Superior temporal gyrus (tissue), 1 donor: Measurements from ENCODE around the gene COL27A1.

Source experiments
- DNase-seq: peaks from one replicate; pipeline ENCODE4 v3.0.0-alpha.2; 2016; ENCODE audit errors: extremely low spot score

The COL27A1 gene

DNA sequence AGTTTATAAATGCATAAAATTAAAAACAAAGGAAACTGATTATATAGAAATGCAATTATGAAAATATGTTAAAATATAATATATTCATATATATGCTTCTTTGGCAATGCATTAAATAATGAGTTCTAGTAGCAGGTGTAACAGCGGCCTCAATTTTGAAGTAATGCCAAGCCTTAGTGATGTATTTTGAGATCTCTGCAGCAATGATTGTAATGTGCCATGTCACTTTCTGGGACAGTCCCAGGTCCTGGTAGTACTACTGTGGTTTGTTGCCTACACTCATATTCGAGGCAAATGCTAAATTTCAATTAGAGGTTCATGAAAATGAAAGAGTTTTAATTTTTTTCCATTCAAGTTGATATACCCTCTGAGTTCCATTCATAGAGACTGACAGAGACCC is 91.7 kb downstream of the COL27A1 start:
- DNase-seq = no peak

DNA sequence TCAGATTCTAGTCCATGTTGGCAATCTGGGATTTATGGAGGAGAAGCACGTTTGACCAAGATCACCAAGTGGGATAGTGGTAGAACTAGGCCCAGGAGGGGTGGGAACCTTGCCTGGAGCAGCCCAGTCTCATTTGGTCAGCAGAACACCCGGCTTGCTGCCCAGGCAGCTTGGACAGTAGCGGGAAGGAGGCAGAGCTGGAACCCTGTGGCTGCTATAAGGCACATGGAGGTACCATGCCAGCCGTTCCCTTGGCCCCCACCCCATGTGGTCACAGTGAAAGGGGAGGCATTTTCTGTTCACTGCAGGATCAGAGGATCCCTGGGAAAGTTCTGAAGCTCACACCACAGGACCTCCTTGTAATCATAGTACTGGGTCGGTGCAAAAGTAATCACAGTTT is 92.2 kb downstream of the COL27A1 start:
- no peak for DNase-seq

- no peak for DNase-seq
Observed at GRCh38 chr9:114248299-114248707, 93.0 kb downstream of the COL27A1 start.

DNA sequence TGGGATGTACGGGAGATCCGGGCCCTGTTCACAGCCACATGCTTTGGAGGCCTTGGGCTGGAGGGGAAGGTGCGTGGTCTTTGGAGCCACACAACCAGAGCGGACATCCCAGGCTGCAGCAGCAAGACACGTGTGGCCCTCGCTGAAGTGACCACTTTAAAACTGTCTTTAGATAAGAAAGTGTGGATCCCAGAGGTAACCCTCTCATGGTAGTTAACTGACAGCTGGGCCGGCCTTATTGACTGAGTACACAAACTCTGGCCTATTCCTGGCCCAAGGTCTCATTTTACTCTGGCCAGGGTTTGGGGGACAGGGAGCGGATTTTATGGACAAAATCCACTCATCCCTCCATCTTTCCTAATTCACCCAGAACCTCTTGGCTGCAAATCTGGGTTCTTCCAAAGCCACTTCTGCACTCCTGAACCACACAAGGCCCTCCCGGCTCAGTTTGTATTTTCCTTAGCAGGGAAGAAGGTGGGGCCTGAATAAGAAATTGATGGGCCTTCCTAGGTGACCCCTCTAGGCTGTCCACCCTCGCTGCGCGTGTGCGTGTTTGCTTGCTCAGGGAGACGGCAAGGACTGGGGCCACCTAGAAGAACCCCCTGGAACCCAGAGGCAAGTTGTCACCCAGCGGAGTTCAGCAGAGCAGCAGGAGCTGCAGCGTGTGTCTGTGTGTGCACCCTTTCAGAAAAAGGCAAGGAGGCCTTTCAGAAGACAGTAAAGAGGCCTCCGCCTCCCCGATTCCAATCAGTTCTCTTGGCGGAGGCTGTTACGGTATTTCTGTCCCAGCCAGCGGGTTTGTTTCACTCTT is 94.3 kb downstream of the COL27A1 start:
- no peak for DNase-seq

- peak; percentile 87 for DNase-seq
Observed at GRCh38 chr9:114250235-114250568, 94.9 kb downstream of the COL27A1 start.

DNA sequence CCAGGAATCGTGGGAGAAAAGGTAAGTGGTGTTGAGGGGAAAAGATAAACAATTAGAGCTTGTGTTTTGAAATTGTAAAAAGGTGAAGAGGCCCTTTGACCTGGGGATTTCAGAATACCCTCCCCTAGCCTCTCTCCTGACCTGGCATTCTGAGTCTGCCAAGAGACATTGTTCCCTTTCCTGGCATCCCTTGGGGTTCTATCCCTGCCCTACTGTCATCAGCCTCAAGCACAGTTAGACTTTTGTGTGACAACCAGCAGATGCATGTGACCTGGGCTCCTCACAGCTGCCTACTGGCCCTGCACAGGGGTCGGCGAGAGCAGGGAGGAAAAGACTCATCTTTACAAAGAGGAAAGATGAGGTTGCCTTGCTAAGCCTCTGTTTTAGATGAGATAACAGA is 95.3 kb downstream of the COL27A1 start:
- DNase-seq = no peak

DNA sequence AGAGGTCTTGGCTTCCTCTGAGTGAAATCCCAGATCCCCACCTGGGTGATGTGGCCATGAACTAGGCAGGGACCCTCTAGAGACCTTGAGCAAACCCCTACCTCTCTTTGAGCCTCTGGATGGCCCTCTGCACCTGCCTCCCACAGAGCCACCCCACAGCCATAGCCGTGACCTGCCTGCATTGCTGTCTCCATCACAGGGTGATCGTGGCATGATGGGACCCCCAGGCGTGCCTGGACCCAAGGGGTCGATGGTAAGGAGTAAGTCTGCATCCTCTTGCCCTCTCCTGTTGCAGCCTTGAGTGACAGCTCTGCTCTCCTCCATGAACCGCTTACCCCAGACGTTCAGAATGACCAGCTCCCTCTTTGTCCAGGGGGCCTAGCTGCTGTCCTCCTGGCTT is 97.1 kb downstream of the COL27A1 start:
- no peak for DNase-seq

GRCh38 chr9:114256827-114257328 is 101.5 kb downstream of the COL27A1 start:
- no peak for DNase-seq

- DNase-seq = no peak
Observed at GRCh38 chr9:114258218-114258617, 102.9 kb downstream of the COL27A1 start.

DNA sequence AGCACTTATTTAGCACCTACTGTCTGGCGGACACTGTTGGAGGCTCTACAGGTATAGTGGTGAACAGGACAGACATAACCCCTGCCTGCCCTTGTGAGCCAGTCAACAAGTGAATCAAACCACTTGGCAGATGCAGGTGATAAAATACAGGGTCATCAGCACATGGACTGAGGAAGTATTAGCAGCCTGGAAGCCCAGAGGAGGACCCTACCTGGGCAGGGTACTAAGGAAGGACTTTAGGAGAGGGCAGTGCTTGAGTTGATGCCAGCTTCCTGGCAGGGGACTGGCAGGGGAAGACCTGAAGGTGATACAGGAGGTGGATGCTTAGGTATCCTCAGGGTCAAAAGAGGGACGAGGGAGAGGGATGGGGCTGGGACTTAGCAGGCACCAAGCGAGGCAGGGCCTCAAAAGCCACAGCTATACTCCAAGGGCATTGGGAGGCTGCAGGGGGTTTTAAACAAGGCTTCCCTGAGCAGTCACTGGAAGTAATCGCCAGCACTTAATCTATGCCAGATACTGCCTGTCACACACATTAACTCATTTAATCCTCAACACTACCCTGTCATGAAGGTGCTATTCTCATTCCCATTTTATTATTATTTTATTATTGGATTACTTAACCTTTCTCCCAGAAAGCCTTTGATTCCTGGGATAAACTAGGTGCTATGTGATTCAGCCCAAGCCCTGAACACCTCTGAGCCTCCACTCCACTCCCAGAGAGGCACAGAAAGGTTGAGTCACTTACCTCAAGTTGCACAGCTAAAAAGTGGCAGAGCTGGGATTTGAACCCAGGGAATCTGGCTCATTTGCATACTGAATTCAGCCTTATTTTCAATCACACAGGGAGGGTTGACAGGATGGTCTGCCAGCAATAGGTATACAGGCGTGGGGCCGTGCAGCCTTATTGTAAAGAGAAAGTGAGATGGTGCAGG is 103.8 kb downstream of the COL27A1 start:
- DNase-seq = no peak

DNA sequence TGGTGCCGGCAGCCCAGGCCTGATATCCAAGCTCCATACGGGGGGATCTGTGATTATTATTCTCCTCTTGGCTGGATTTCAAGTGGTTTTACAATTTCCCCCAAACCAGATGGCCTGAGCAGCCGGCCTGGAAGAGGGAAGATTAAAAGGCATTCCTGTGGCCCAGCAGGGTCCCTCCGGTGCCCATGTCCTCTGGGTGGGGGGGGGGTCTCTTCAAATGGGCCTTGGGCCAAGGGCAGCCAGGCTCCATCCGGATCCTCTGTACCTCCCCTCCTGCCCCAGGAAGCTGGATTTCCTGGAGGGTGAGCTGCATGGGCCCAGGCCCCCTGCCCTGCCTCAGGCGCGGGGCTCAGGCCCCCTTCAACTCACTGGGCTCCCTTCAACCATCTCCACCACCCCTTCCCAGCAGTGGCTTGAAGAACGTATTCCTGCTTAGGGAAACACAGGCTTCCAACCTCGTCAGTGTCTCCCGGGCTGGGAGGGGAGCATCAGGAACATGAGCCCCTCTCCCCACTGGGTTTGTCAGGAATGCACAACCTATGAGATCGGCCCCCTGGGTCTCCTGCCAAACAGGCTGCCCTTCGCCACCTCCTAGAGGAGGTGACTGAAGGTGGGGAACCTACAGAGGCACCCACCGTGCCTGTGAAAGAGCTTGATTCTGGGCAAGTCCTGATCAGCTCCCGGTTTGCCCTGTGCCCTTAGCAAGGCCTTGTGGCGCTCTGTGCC is 104.6 kb downstream of the COL27A1 start:
- DNase-seq = no peak

DNA sequence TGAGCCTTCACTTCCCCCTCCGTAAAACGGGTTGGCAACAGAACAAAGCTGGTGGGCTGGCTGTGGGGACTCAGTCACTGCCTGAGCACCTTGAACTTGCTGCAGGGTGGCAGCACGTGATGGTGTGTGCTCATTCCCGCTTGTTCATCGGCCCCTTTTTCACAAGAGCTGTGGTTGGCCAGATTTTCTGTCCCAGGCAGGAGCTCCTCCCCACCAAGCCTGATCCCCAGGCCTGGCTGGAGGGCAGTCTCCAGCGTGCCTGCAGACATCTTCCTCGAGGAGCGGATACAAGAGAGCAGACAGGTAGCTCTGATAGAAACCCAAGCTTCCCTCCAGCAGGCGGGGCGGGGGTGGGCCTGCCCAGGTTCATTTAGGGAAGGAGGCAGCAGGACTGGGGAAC is 105.7 kb downstream of the COL27A1 start:
- DNase-seq = no peak

DNA sequence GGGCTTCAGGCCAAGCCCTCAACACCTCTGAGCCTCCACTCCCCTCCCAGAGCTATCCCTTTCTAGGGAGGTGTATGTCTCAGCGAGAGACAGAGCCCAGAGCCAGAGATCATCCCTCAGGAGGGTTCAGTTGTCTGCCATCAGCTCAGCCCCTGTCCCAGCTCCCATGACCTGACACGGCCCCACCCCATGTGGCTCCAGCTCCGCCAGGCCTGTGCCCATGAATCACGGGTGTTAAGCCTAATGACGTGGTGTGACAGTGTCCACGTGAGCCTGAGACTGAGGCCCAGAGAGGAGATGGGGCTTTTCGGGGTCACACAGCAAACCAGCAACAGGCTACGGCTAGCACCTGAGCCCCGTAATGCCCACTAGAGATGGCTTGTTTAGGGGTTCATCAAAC is 106.7 kb downstream of the COL27A1 start:
- no peak for DNase-seq

DNA sequence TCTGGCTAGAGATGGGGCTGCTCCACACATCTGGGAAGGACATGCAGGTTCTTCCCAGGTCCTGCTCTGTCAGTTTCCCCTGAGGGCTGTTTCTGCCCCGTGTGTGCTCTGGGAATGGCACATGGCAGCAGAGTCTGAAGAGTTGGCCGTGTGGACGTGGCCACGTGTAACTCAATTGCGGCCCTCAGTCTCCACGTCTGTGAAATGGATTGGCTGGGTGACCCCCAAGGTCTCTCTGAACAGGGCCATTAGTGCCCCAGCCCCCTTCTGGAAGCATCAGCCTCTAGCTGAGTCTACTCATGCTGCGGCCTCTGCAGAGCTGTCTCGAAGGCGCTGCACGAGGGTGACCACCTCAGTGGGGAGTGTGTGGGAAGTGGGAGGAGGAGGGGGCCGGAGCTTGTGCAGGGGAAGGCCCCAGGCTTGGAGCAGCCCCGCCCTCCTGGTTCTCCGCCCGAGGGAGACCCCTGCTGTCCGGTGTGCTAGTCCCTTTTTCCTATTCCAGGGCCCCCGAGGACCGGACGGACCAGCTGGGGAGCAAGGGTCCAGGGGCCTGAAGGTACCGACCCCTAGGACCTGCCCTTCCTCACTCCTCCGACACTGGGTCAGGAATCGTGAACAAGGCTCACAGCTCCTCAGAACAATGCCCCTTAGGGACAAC is 108.6 kb downstream of the COL27A1 start:
- DNase-seq = no peak

DNA sequence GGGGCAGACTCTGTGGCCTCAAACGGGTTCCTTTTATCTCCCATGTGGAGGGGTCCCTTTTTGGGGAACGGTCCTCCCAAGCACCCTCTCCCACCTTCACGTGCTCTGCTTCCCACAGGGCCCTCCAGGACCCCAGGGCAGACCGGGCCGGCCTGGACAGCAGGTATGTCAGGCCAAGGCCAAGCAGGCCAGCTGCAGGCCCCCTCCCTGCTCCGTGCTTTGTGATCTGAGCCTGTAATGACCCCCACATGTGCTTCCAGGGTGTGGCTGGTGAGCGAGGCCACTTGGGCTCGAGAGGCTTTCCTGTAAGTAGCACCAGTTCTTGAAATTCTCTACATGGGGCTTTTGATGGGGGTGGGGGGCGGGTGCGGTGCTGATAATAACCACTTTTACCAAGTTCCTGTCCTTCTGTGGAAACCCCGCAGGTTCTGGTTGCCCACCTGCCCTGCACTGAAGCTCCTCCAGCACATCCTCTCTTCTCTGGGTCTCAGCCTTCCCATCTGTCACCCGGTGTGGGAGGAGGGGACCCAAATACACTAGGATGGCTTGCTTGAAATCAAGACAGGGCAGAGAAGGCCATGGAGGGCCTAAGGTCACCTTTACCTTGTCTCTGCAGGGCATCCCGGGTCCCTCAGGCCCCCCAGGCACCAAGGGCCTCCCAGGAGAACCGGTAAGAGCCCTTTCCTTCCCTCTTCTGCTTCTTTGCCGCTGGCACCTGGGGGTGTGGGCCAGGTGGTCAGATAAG is 109.6 kb downstream of the COL27A1 start:
- DNase-seq = no peak

- DNase-seq = no peak
Observed at GRCh38 chr9:114266969-114267368, 111.6 kb downstream of the COL27A1 start.

DNA sequence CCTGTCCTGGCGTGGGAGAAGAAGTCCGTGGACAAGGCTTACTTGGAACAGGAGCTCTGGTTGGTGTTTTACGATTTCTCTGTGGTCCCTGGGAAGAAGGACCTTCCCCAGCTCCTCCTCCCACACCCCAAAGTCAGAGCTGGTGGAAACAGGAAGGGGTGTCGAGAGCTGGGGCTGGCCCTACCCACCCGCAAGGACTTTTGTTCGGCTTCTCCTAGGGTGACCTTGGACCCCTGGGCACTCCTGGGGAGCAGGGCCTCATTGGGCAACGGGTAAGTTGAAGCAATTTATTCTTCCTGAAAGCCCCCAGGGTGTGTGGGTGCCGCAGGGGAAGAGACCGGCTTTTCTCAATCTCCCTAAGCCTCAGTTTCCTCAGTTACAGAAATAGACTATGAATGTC is 113.7 kb downstream of the COL27A1 start:
- DNase-seq = no peak

- DNase-seq = no peak
Observed at GRCh38 chr9:114270120-114270975, 115.0 kb downstream of the COL27A1 start.

DNA sequence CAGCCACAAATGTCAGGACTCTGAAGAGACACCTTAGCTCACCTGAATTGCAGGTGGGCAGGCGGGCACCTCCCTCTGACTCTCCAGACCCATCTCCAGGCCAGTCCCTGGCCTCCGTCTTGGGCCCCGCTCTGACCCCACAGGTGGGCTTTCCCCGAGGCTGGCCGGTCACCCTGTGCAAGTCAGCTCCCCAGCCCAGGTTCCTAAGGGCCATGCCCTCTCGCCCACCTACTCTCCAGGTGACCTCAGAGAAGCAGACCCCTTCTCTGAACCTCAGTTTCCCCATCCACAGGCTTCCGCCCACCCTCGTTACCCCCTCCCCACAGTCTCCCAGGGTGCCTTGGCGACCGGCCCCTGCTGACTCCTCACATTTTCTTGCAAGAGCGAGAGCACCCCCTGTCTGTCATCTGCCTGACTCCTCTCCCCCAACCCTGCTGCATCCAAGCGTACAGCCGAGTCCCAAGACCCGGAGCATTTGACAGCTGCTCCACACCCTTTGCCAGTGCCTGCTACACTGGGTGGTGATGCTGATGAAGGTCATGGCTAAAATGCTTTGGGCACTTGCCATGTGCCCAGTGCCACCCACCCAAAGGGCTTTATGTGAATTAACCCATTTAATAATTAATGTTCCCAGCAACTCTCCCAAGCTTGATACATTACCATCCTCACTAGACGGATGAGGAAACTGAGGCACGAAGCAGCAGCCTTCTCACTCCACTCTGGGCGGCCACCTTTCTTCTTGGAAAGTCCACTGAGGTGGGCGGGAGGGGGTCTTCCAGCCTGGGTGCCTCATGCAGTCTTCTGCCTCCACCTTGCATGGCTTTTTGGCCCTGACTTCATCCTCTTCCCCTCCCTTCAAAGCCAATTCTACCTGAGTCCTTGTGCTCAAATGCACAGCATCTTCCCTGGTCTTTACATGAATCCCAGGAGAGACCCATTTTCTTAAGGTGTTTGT is 116.5 kb downstream of the COL27A1 start:
- DNase-seq = peak; percentile 54
